Stomach (tissue), 4 donors: ENCODE measurements around the gene SMARCA4.

Experiments
- POLR2A ChIP-seq, 4 donors: fragments of 450-650 bp; IDR thresholded peaks; one replicate each; pipeline ENCODE4 v1.6.1; 2016; ENCODE audit warnings: antibody characterized with exemption in 4 of 4, control low read depth in 2 of 4, mild to moderate bottlenecking in 1 of 4, moderate library complexity in 1 of 4
- POLR2AphosphoS5 ChIP-seq, 3 donors: sonication (generic); formaldehyde crosslinking; IDR thresholded peaks; one replicate each; pipeline ENCODE4 v1.6.1; 2016; ENCODE audit warnings: antibody characterized with exemption in 3 of 3
- TF ChIP-seq, protein P1 (sequence below), 7 experiments: fragments of 450-650 bp in 4 of 7; fragments of 200-600 bp in 3 of 7; sonication (generic) in 3 of 7; IDR thresholded peaks; one replicate each; pipeline ENCODE4 v1.5.1; 2016 to 2019; ENCODE audit warnings: antibody characterized with exemption in 7 of 7, control low read depth in 2 of 7, mild to moderate bottlenecking in 1 of 7

DNA sequence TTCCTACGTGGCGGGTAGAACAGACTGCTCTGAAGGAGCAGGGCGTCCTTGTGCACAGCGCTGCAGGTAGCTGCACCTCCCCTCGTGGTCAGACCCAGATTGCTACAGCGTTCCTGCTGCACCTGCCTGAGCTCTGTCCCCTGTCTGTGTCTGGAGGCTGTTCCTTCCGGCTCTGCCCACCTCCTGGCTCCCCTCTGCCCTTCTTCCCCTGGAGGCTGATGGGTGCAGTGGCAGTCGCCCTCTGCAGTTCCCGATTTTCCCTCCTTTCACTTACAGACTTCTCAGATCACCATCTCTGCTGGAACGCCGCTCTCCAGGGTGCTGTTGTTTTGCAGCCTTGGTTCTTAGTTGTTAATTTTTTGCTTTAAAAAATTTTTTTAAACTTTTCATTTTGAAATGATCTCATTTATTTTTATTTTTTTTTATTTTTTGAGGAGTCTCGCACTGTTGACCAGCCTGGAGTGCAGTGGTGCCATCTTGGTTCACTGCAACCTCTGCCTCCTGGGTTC lies 53.6 kb downstream of the SMARCA4 start:
- no peak for TF ChIP-seq POLR2A (IDR thresholded peaks at IDR 0.05)
- TF ChIP-seq POLR2AphosphoS5 (IDR thresholded peaks at IDR 0.05), result no peak
- TF ChIP-seq, protein P1, sequence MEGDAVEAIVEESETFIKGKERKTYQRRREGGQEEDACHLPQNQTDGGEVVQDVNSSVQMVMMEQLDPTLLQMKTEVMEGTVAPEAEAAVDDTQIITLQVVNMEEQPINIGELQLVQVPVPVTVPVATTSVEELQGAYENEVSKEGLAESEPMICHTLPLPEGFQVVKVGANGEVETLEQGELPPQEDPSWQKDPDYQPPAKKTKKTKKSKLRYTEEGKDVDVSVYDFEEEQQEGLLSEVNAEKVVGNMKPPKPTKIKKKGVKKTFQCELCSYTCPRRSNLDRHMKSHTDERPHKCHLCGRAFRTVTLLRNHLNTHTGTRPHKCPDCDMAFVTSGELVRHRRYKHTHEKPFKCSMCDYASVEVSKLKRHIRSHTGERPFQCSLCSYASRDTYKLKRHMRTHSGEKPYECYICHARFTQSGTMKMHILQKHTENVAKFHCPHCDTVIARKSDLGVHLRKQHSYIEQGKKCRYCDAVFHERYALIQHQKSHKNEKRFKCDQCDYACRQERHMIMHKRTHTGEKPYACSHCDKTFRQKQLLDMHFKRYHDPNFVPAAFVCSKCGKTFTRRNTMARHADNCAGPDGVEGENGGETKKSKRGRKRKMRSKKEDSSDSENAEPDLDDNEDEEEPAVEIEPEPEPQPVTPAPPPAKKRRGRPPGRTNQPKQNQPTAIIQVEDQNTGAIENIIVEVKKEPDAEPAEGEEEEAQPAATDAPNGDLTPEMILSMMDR (IDR thresholded peaks at IDR 0.05), result no peak
